A673 (cell line): Measurements from ENCODE around the gene ATCAY. TPM values are rescaled to one million over a fixed set of nuclear protein-coding genes. Genes with fewer than 3 reads are reported as not detected.

Source experiments
- BruUV-seq: library from RNA; stranded (reverse); fragments of 400-500 nt; replicated peaks from 2 replicates; lab custom pipeline; 2021; lab: Mats Ljungman, UMichigan
- CTCF ChIA-PET: fragments of 300-600 bp; sonication (Branson Sonifier 250); formaldehyde crosslinking; loops from one replicate; lab custom pipeline; 2022; ENCODE audit warnings: antibody characterized with exemption; lab: Charles Lee
- POLR2A ChIA-PET: fragments of 300-600 bp; sonication (Branson Sonifier 250); formaldehyde crosslinking; loops from one replicate; lab custom pipeline; 2022; ENCODE audit warnings: antibody characterized with exemption; ENCODE audit not compliant: low non-redundant PET; lab: Charles Lee
- DNase-seq: peaks from one replicate; pipeline ENCODE4 v3.0.0-alpha.2; 2015; ENCODE audit warnings: low spot score
- H3K27ac ChIP-seq: fragments of 200-600 bp; sonication (generic); 2 replicates; pipeline ENCODE4 v1.5.1; 2016; ENCODE audit warnings: mixed run types, low read depth, mild to moderate bottlenecking, mixed read lengths, antibody characterized with exemption, low read length; ENCODE audit not compliant: poor library complexity, severe bottlenecking
- H3K27me3 ChIP-seq: fragments of 200-600 bp; sonication (generic); replicated peaks from 2 replicates; pipeline ENCODE4 v1.6.1; 2017; ENCODE audit warnings: mixed run types, low read depth, mild to moderate bottlenecking, mixed read lengths, antibody characterized with exemption, low read length; ENCODE audit not compliant: insufficient read depth, poor library complexity
- H3K36me3 ChIP-seq: fragments of 200-600 bp; sonication (generic); 2 replicates; pipeline ENCODE4 v1.6.1; 2016; ENCODE audit warnings: mixed run types, mild to moderate bottlenecking, mixed read lengths, antibody characterized with exemption, low read length; ENCODE audit not compliant: insufficient read depth, poor library complexity, severe bottlenecking
- H3K4me1 ChIP-seq: fragments of 200-600 bp; sonication (generic); 2 replicates; pipeline ENCODE4 v1.6.1; 2017; ENCODE audit warnings: mixed run types, mild to moderate bottlenecking, mixed read lengths, antibody characterized with exemption, low read length; ENCODE audit not compliant: insufficient read depth, poor library complexity, severe bottlenecking
- H3K4me3 ChIP-seq: fragments of 200-600 bp; sonication (generic); 2 replicates; pipeline ENCODE4 v1.5.1; 2016; ENCODE audit warnings: low read depth, mixed run types, mild to moderate bottlenecking, mixed read lengths, low read length; ENCODE audit not compliant: poor library complexity, severe bottlenecking
- H3K9me3 ChIP-seq: fragments of 200-600 bp; sonication (generic); 2 replicates; pipeline ENCODE4 v1.6.1; 2016; ENCODE audit warnings: mixed run types, low read depth, mild to moderate bottlenecking, mixed read lengths, antibody characterized with exemption, low read length; ENCODE audit not compliant: poor library complexity, severe bottlenecking
- CTCF ChIP-seq: fragments of 300-800, 200-600 bp; sonication (generic); conservative IDR thresholded peaks from 2 replicates; pipeline ENCODE4 v1.5.1; 2017; ENCODE audit warnings: low read depth, mild to moderate bottlenecking, antibody characterized with exemption, low read length, moderate library complexity, mixed read lengths
- EZH2 ChIP-seq: fragments of 200-600 bp; sonication (generic); IDR thresholded peaks from 2 replicates; pipeline ENCODE4 v1.6.1; 2017; ENCODE audit warnings: borderline replicate concordance, low read depth, mild to moderate bottlenecking, mixed read lengths, antibody characterized with exemption, low read length; ENCODE audit not compliant: poor library complexity, severe bottlenecking
- intact Hi-C: fragments of 100-400 bp; cut with micrococcal nuclease; formaldehyde crosslinking; loops from one replicate; pipeline ENCODE4 v1.10.0; 2022; ENCODE audit not compliant: unreplicated experiment
- total RNA-seq: library from RNA; stranded (reverse); gene quantifications from 2 replicates; pipeline ENCODE4 v1.2.3, GENCODE V29; 2021

Gene ATCAY
- total RNA-seq, 1 experiment from 2014 or later: 0.95 TPM

DNA sequence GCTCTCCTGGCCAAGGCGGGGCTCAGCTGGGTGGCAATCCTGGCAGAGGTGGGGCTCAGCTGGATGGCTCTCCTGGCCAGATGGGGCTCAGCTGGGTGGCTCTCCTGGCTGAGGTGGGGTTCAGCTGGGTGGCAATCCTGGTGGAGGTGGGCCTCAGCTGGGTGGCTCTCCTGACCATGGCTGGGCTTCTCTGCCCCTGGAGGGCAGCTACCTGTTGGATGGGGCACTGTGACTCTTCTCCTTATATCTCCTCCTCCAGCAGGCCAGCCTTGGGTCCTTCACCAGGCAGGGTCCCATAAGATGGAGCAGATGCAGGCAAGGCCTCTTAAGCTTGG lies 28.3 kb upstream of the ATCAY start:
- Histone ChIP-seq H3K4me3 (no peak overlapping the region), H3K36me3 (no peaks in the 10 kb centered on the region), H3K27ac (no peak overlapping the region), H3K4me1 (no peaks in the 10 kb centered on the region), H3K27me3 (no peaks in the 10 kb centered on the region), H3K9me3 (peaks cover 10% of the 10 kb centered on the region)
- ChIA-PET POLR2A (no interaction called here), CTCF (interaction anchor here (0.7 kb wide), 1 partner anchor 193 kb away, joined by 3 read pairs; no protein-coding TSS in a partner anchor)
- no peak for TF ChIP-seq EZH2
- TF ChIP-seq CTCF: no peak
- BruUV-seq: no TSS peak
- no peak for DNase-seq
- intact Hi-C loops: no loop called here

- peak; percentile 35 for DNase-seq
- Histone ChIP-seq H3K4me3 (no peak overlapping the region), H3K4me1 (no peaks in the 10 kb centered on the region), H3K36me3 (no peaks in the 10 kb centered on the region), H3K27ac (no peak overlapping the region), H3K9me3 (peaks cover 10% of the 10 kb centered on the region), H3K27me3 (no peaks in the 10 kb centered on the region)
- POLR2A ChIA-PET: no interaction called here
- no peak for TF ChIP-seq EZH2
- TF ChIP-seq CTCF: peak; percentile 37; the same call in 1 of the 2 replicates
- BruUV-seq: no TSS peak
- CTCF ChIA-PET: interaction anchor here (0.5 kb wide), 1 partner anchor 287 kb away, joined by 4 read pairs; no protein-coding TSS in a partner anchor
- intact Hi-C loops: no loop called here
These were observed 27.8 kb upstream of the ATCAY start for GRCh38 chr19:3852614-3853254.

DNA sequence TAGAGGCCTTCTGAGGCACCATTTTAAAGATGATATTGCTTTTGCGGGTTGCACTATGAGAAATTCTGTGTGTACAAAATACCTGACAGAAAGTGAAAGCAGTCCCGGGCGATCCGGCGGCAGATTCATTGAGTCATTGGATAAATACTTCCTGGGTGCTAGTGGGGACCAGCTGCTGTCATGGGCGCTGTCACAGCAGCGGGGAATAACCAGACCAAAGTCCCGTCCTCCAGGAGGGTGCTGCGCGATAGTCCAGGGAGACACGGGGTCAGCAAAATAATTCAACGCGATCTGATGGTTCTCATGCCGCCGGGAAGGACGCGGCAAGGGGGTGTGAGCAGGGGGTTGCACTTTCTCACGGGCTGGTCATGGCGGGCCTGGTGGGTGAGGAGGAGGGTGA lies 25.2 kb upstream of the ATCAY start:
- Histone ChIP-seq H3K36me3 (no peaks in the 10 kb centered on the region), H3K4me1 (no peaks in the 10 kb centered on the region), H3K4me3 (no peak overlapping the region), H3K27ac (no peak overlapping the region), H3K9me3 (peaks cover 10% of the 10 kb centered on the region), H3K27me3 (no peaks in the 10 kb centered on the region)
- no peak for DNase-seq
- no TSS peak for BruUV-seq
- intact Hi-C loops: no loop called here
- POLR2A ChIA-PET: no interaction called here
- TF ChIP-seq EZH2 (no peak), CTCF (no peak)
- CTCF ChIA-PET: no interaction called here
